Upper lobe of left lung (tissue), 4 donors: Measurements from ENCODE around the gene RASAL2.
A peak's percentile ranks its signal among the peaks of the same experiment; 100 is the strongest.

Experiments
- POLR2A ChIP-seq, 4 donors: fragments of 450-650 bp; IDR thresholded peaks; one replicate each; pipeline ENCODE4 v1.5.1; 2016 to 2017; ENCODE audit warnings: antibody characterized with exemption in 4 of 4, mild to moderate bottlenecking in 2 of 4
- TF ChIP-seq, protein P1 (sequence below), 6 experiments: fragments of 450-650 bp in 4 of 6; fragments of 200-600 bp in 2 of 6; sonication (generic) in 2 of 6; IDR thresholded peaks; one replicate each; pipeline ENCODE4 v1.5.1; 2016 to 2019; ENCODE audit warnings: antibody characterized with exemption in 6 of 6

- TF ChIP-seq, protein P1, sequence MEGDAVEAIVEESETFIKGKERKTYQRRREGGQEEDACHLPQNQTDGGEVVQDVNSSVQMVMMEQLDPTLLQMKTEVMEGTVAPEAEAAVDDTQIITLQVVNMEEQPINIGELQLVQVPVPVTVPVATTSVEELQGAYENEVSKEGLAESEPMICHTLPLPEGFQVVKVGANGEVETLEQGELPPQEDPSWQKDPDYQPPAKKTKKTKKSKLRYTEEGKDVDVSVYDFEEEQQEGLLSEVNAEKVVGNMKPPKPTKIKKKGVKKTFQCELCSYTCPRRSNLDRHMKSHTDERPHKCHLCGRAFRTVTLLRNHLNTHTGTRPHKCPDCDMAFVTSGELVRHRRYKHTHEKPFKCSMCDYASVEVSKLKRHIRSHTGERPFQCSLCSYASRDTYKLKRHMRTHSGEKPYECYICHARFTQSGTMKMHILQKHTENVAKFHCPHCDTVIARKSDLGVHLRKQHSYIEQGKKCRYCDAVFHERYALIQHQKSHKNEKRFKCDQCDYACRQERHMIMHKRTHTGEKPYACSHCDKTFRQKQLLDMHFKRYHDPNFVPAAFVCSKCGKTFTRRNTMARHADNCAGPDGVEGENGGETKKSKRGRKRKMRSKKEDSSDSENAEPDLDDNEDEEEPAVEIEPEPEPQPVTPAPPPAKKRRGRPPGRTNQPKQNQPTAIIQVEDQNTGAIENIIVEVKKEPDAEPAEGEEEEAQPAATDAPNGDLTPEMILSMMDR (IDR thresholded peaks at IDR 0.05) = peak; percentile 39 to 87 (median 78)
- TF ChIP-seq POLR2A (IDR thresholded peaks at IDR 0.05) = no peak
These were observed 216.8 kb downstream of the RASAL2 start for GRCh38 chr1:178310685-178311105.
